ENCODE results near the gene MAGOHB.

Gene MAGOHB

GRCh38 chr12:10554228-10554755, 59.1 kb downstream of the MAGOHB start:
- no peak for DNase-seq (ENCODE audit: extremely low read depth, low read depth)
- TF ChIP-seq CTCF (IDR thresholded peaks at IDR 0.05; ENCODE audit: low read depth, low read length, missing control alignments) = no peak
- no peak overlapping the region for H3K4me3 ChIP-seq (replicated peaks; ENCODE audit: low read depth, low read length)

Measured in HFF-Myc (cell line).